Measurements from ENCODE around the gene BAZ1B. TPM values are rescaled to one million over a fixed set of nuclear protein-coding genes. Genes with fewer than 3 reads are reported as not detected.

BAZ1B gene
- total RNA-seq, 1 donor from 2014 or later, result 103 TPM

Other genes with a start within 250 kb of the BAZ1B start
- 49.4 and 50.1 TPM in 2 replicates for gene NSUN5, start 213.5 kb downstream of the BAZ1B start, total RNA-seq
- gene TRIM50, start 194.2 kb downstream of the BAZ1B start, total RNA-seq, result not detected in 2 replicates
- gene FKBP6, start 194.1 kb downstream of the BAZ1B start, total RNA-seq, result not detected in 2 replicates
- gene FZD9, start 88.5 kb downstream of the BAZ1B start, total RNA-seq, result not detected in 2 replicates
- 82.8 and 88.8 TPM in 2 replicates for gene BCL7B, start 35.4 kb upstream of the BAZ1B start, total RNA-seq
- gene TBL2, start 56.3 kb upstream of the BAZ1B start, total RNA-seq, result 28.1 and 28.8 TPM in 2 replicates
- gene MLXIPL, start 102.2 kb upstream of the BAZ1B start, total RNA-seq, result not detected in 2 replicates
- 0.14 TPM in 1 of 2 replicates, not detected in the other for gene VPS37D, start 145.5 kb upstream of the BAZ1B start, total RNA-seq
- gene DNAJC30, start 161.2 kb upstream of the BAZ1B start, total RNA-seq, result 7.5 and 8.5 TPM in 2 replicates
- gene BUD23, start 161.3 kb upstream of the BAZ1B start, total RNA-seq, result 64.3 and 66.8 TPM in 2 replicates
- 8.7 and 10.0 TPM in 2 replicates for gene STX1A, start 197.4 kb upstream of the BAZ1B start, total RNA-seq
- gene ABHD11, start 216.5 kb upstream of the BAZ1B start, total RNA-seq, result 15.5 and 17.9 TPM in 2 replicates
- gene CLDN3, start 248.0 kb upstream of the BAZ1B start, total RNA-seq, result not detected in 2 replicates